Epidermal melanocyte (primary cell): ENCODE results near the gene EFNA4.

Experiments
- DNase-seq: peaks from one replicate; pipeline ENCODE4 v3.0.0; 2011; ENCODE audit warnings: low spot score; ENCODE audit not compliant: insufficient read length

EFNA4 gene

DNA sequence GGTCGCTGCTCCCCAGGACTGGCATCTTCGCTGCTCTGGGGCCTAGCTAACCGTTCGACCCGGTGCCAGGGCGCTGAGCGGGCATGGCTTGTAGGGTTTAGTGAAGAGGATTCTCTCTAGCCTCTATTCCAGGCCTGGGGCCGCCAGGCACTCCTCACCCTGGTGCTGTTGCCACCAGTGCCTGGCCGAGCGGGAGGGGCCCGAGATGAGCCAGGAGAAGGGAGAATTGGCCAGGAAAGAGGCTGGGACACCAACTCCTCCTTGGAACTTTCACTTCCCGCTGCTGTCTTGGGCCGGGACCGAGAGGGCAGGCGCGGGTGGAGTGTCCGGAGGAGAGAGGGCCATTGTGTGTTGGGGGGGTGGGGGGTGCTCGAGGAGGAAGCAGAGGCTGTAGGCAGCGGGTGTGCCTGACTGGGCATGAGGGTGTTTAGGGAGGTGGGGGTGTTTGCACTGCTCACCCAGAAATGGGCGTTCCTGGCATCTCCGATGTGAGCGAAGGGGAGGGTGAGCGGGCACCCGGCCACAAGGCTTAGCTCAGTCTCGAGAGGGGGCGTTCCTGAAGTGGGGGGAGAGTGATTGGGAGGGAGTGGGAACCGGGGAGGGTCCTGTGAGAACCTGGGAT, 11.7 kb upstream of the EFNA4 start:
- peak; percentile 49 for DNase-seq

DNA sequence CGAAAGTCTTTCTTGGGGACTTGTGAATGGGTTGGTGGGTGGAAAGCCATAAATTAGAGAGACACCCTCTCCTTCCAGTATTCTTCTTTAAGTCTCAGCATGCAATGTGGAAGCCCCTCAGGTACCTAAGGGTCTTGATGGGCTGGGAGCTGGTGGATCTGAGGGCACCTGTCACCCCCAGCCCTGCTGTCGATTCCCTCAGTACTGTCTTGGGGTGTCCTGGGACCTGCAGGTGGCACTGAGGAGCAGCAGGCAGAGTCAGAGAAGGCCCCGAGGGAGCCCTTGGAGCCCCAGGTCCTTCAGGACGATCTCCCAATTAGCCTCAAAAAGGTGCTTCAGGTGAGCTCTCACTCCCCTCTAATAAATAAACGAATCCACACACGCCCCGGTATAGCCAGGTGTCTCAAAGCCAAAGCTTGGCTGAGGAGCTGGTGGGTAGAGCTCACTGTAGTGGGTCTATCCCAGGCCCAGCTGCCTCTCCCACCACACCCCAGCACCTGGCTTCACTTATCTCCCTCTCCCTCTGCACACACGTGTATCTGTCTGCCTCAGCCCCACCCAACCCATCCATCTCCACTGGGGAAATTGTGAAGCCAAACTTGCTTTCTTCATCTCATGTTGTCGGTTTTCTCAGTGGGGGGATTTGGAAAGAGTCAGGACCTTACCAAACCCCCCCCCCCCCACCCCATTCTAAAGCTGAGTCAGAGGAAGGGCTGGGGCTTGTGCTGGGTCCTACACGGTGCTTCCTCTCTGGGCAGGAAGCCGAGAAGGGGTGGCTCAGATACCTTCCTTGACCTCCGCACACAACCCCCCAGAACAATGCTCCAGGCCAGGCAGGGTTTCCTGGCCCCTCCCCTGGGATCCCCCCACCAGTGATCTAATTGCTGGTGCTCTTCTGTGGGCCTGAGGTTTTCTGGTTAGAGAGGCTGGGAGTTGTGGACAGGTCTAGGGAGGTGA, 10.8 kb upstream of the EFNA4 start:
- no peak for DNase-seq

DNA sequence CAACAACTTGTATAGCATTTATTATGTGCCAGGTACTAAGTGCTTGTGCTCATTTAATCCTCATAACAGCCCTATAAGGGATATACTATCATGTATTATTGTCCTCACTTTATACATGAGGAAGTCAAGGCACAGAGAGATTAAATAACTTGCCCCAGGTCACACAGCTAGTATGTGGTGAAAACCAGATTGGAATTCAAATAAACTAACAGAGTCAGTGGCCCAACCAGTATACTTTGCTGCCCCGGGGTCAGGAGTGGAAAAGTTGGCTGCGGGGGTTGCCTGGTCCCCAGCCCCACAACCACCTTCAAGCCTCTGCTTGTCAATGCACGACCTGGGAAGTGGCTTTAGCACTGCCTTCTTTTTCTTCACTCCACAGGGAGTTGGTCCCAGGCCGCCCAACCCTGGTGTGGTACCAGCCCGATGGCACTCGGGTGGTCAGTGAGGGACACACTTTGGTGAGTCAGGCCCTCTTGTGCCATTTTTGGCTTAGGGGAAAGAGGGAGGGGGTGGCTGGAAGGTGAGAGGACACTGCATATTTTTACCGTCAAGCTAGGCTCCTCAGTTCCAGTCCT, 9.9 kb upstream of the EFNA4 start:
- DNase-seq = no peak

DNA sequence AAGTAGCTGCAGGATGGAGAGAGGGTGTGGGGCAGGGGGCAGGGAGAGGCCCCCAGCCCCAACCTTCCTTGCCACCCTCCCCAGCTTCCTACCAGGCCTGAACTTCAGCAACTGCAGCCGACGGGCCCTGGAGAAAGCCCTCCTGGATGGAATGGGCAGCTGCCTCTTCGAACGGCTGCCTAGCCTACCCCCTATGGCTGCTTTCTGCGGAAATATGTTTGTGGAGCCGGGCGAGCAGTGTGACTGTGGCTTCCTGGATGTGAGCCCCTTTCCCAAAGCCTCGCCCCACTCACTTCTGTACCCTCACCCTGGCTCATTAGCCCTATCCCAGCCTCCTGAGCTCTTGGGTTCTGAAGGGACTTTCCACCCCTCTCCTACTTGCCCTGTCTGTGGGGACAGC, 6.4 kb upstream of the EFNA4 start:
- no peak for DNase-seq

DNA sequence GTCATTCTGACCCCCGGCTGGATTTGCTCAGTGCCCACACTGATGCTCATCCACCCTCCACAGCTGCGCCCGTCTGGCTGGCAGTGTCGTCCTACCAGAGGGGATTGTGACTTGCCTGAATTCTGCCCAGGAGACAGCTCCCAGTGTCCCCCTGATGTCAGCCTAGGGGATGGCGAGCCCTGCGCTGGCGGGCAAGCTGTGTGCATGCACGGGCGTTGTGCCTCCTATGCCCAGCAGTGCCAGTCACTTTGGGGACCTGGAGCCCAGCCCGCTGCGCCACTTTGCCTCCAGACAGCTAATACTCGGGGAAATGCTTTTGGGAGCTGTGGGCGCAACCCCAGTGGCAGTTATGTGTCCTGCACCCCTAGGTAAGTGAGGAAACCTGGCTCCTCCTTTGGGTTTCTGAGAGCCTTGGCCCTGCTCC, 5.7 kb upstream of the EFNA4 start:
- DNase-seq = no peak

DNA sequence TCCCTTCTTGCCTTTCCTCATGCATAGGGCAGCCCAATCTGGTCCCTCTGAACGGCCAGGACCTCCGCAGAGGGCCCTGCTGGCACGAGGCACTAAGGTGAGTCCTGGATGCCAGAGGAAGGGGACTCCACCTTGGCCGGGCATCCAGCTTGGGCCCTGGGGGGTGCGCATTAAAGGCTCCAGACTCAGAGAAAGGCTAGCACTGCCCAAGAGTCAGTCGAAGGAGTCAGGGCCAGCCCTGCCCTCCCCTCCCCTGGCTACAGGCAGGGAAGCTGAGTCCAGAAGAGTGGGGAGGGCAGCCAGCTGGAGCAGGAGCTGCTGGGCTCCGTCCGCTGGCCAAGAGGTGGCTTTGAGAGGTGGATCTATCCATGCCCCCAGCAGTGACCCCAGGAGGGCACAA, 2.8 kb upstream of the EFNA4 start:
- DNase-seq = no peak

DNA sequence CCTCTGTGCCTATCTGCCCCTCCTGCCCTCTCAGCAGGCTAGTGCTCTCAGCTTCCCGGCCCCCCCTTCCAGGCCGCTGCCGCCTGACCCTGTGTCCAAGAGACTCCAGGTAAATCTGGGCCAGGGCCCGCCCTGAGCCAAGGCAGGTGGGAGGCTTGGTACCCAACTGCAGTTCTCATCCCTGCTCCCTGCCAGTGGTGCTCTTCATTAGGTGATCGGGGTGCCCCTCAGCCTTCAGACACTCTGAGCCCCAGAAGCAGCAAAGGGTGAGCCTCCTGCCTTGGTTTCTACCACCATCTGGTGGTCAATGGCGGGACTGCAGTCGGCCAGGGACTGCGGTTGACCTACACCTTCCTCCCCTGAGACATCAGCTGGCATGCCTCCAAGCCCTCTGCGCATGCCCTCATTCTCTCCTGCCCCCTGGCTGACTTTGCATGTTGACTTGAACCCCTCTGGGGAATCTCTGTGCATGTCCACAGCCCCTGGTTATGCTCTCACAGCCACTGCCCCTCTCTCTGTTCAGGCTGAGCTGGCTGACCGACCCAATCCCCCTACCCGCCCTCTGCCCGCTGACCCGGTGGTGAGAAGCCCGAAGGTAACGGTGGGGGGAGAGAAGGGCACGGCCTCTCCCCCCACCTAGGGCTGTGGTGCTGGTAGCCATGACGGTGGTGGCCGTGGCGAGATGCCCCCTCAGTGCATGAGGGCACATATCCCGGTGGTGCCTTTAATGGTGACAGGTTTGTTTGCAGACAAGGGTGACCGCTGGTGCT, 2.0 kb upstream of the EFNA4 start:
- DNase-seq = peak; percentile 79

DNA sequence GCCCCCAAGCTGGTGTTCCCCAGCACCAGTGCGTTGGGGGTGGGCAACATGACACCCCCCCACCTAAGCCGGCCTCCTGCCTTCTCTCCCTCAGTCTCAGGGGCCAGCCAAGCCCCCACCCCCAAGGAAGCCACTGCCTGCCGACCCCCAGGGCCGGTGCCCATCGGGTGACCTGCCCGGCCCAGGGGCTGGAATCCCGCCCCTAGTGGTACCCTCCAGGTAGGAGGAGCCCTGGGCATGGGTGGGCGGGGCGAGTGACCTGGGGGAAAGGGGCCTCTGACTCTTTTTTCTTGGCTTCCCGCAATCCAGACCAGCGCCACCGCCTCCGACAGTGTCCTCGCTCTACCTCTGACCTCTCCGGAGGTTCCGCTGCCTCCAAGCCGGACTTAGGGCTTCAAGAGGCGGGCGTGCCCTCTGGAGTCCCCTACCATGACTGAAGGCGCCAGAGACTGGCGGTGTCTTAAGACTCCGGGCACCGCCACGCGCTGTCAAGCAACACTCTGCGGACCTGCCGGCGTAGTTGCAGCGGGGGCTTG, 1.3 kb upstream of the EFNA4 start:
- DNase-seq = no peak

DNA sequence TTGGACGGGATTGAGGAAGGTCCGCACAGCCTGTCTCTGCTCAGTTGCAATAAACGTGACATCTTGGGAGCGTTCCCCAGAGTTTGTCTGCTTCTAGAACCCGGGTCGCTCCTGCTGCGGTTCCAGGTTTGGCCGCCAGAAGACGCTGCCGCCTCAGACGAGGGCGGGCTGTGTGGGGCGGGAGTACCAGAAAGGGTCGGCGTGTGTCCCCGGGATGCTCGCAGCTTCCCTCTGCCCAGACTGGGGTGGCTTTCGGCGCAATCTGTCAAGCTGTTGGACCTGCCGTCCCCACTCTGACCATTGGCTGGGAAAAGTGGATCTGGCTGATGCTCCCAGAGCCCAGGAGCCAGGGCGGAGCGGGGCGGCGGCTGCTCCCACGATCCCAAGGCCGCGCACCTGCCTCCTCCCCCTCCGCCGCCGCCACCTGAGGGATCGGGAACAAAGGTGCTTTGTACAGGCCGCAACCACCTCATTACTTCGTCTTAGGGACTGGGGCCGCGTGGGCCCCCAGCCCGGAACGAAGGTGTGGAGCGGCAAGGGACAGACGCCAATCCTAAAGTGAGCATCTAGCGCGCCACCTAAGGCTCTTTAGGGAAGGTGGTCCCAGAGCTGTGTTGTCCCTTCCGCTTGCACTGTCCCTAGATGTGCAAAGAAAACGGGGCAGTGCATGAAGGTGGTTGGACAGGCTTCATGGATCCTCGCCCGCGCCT, 683 bp upstream of the EFNA4 start:
- DNase-seq = no peak

DNA sequence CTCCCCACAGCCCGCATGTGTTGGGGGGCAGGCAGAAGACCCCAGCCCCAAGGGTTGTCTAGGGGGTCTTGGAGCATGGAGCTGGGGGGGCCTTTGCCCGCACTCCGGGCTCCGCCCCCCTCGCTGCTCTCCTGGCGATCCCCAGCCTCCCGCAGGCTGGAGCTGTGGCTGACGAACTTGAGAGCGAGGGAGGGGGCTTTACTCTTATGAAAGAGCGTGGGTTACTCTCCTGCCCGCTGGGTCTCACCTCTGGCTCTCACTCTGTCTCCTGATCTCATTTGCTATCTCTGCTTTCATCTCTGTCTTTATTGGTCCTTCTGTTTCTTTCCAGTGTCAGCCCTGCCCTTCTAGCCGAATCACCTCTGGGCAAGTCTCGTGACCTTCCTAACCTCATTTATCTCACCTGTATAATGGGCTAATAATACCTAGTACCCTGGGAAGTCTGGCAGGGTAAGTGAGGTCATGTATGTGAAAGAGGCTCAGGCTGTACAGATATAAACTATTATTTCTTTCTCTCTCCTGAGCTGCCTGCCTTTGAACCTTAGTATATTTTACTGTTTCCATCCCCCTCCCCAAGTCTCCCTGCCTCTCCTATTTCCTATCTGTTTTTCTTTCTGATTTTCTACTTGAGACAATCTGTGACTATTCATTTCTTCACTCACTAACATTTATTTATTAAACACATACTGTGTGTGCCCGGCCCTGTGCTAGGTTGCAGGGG, 731 bp downstream of the EFNA4 start:
- no peak for DNase-seq

DNA sequence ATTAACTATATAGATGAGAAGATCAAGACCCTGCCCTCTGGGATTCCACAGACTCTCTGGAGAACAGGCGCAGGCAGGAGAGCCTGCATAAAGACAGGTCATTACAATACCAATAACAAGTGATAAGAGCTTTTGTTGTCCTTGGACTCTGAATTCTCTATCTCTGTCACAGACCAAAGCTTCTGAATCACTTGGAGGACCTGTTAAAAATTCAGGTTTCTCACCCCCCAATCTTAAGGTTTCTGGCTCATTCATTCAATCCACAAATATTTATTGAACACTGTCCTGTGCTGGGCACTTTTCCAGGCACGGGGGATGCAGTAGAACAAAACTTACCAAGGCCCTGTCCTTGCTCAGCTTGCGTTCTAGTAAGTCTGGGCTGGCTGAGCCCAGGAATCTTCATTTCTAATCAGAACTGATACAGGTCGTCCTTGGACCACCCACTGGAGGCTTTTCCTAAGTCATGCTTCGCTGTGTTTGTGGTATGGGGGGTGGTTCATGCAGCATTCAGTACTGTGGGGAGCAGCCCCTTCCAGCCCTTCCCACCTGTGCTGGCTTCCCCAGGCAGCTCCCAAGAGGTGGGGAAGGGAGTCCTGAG, 1.4 kb downstream of the EFNA4 start:
- no peak for DNase-seq

DNA sequence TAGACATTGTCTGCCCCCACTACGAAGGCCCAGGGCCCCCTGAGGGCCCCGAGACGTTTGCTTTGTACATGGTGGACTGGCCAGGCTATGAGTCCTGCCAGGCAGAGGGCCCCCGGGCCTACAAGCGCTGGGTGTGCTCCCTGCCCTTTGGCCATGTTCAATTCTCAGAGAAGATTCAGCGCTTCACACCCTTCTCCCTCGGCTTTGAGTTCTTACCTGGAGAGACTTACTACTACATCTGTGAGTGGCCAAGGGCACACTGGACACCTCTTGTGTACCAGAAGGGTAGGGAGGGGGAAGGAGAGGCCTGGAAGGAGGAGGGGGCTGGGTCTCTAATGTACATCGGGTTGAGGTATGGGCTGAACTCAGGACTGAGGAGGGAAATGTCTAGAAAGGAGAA, 3.2 kb downstream of the EFNA4 start:
- no peak for DNase-seq

DNA sequence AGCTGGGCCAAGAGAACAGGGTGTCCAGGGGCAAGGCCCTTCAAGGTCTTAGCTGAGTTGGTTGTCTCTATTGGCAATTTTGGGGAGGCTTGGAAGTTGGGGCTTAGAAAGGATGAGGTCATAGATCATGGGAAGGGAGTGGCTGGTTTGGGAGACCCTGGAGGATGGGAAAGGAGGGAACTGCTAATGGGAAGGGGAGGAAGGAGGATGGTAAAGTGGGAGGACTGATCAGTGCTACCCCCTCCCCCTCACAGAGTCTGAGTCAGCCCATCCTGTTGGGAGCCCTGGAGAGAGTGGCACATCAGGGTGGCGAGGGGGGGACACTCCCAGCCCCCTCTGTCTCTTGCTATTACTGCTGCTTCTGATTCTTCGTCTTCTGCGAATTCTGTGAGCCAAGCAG, 5.1 kb downstream of the EFNA4 start:
- DNase-seq = no peak

DNA sequence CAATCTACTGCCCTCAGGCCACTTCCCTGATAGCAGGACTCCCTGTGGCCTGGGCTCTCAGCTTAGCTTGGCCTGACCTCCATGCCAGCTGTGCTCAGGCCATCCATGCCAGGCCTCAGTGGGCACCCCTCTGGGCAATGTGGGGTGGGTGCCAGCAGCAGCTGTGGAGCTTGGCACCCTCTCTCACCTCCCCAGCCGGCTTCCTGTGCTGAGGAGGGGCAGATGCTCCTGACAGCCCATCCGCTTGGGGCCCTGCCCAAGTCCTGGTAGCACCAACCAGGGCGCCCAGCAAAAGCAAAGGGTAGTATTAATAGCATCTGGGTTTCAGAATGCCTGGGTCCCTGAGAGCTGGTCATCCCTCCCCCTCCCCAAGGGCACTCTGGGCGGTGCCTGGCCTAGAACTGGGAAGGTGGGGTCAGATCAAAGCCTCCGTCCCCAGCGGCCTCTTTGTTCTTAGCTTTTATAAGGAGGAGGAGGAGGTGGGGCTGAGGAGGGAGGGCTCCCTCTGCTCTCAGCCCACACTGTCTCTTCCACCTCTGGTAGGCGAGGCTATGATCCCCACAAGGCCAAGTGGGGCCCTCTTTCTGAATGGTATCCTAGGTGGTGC, 6.1 kb downstream of the EFNA4 start:
- no peak for DNase-seq

DNA sequence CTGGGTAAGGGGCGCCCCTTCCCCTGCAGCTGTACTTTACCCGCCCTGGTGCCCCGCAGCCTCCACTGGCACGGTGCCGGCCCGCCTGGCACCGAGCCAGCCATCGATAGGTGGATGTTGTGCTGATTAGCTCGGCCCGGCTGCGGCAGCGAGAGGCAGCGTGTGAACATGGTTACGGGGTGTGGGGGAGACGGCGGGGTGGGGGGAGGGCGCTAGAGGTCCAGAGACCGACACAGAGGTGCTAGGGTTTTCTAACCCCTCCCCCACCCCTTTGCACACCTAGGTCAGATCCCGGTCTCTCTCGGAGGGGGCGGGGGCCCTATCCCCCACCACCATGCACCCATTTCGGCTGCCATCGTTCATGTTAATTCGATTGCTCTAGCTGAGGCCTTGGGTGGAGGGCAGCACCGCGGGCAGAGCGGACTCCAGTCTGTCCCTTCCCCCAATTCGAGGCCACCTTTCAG, 6.7 kb downstream of the EFNA4 start:
- no peak for DNase-seq

DNA sequence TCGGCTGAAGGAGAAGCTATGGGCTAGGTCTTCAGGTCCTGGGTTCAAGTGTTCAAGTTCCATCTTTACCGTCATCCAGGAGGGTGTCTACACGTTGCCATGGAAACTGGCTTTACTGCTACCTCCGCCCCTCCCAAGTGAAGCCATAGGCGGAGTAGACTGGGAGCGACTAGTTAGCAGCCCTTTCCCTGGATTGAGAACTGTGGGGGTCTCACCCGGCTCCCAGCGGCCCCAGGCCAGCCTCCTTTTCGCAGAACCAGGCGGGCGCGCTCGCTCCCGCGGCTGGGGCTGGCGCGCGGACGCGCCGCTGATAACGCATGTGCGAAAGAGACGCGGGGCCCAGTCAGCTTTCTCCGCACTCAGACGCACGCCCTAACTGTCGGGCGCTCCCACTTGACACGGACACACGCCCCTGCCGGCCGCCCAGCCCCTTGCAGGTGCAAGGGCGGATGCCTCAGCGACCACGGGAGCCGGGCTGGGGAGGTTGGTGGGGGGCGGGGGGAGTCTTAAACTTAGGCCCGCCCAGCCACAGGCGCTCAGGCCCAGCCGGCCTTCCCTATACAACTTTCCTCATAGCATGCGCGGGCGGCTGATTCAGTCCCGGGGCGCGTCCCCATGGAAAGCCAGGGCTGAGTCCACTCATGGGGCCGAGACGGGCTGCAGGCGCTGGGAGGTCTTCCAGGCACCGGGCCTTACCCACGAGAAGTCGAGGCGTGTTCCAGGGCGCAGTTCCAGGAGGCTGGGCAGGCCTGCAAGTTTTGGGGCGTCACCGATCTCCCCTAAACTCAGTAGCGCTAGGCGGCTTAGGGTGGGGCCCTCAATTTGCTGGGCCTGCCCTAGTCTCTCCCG, 7.4 kb downstream of the EFNA4 start:
- no peak for DNase-seq

DNA sequence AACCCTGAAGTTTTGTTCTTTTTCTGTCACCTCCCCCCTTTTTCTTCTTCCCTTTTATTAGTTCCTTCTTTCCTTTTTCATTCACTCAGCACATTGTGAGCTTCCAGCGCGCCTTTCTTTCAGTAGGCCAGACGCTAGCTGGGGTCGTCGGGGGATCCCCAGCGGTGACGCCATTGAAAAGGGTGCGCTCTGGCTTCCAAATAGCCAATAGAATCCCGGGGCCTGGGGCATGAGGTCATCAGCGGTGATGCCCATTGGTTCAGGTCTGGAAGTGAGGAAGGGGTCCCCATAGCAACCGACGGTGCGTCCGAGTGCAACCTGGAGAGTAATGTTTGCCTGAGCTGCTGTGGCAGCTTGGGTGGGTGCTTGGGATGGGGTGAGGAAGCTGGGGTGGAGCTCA, 8.2 kb downstream of the EFNA4 start:
- DNase-seq = no peak

DNA sequence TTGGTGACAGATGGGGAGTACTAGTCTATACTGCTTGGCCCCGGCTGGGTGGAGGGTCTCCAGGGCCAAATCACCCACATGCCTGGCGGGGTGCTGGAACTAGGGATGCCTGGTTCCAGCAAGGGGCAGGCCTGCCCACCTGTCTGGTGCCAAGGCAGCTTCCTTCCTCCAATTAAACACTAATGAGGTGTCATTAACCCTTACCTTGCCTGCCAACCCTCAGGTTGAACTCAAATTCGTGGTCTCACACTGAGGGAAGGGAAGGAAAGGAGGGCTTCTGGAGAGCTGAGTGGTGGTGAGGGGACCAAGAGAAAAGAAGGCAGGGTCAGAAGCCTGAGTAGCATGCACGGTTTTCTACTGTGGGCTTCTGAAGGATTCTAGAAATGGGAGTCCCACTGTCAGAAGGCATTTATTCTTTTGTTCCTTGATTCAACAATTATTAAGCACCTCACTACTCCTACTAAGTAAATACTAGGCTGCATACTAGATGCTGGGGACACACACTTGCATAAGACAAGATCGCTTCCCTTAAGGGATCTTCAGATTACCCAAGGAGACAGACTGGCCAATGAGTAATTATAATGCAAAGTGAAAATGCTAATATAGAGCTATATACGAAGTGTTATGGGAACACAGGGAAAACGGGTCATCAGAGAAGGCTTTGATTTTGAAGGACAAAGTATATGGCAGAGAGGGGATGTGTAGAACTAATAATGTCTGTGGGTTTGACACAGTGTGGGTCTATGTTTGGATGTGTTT, 9.2 kb downstream of the EFNA4 start:
- DNase-seq = no peak
